A549 (cell line): ENCODE measurements around the gene CAPN2. TPM values are rescaled to one million over a fixed set of nuclear protein-coding genes. Genes with fewer than 3 reads are reported as not detected.

Experiments used
- ATAC-seq, 2 experiments: fragments of 200-7000 bp in 1 of 2; fragments of >200 bp in 1 of 2; cut with Nextera tagmentation in 1 of 2; cut with Tn5 transposase in 1 of 2; 3 replicates each; pipeline versions ENCODE4 v1.8.0 to v1.9.1; 2018 to 2020; ENCODE audit warnings: mild to moderate bottlenecking in 1 of 2, moderate library complexity in 1 of 2
- CTCF ChIA-PET: fragments of 300-600 bp; sonication (Branson Sonifier 250); formaldehyde crosslinking; extraction: SDS; loops from one replicate; lab custom pipeline; 2021; ENCODE audit warnings: antibody characterized with exemption, inconsistent platforms; lab: Yijun Ruan, JAX
- POLR2A ChIA-PET: fragments of 350-600 bp; formaldehyde crosslinking; extraction: SDS; loops from one replicate; lab custom pipeline; 2021; ENCODE audit warnings: antibody characterized with exemption, inconsistent platforms; lab: Yijun Ruan, JAX
- DNase-seq, 2 experiments: peaks; one replicate each; pipeline versions ENCODE4 v3.0.0 to v3.0.0-alpha.2; 2011 to 2016; ENCODE audit warnings: low read depth in 1 of 2, low spot score in 1 of 2
- FAIRE-seq: peaks from 2 replicates; lab custom pipeline; 2011; peaks lifted over from hg19 to GRCh38; lab: Jason Lieb, UNC
- H3K27ac ChIP-seq, 2 experiments: fragments of >200 bp; sonication (Bioruptor Twin); formaldehyde crosslinking; 3 replicates each; pipeline ENCODE4 v1.5.1; 2016 to 2017
- H3K4me1 ChIP-seq: fragments of >200 bp; sonication (Bioruptor Twin); formaldehyde crosslinking; 3 replicates; pipeline ENCODE4 v1.6.1; 2016
- H3K4me2 ChIP-seq: fragments of >200 bp; sonication (Bioruptor Twin); formaldehyde crosslinking; 3 replicates; pipeline ENCODE4 v1.6.1; 2016
- H3K4me3 ChIP-seq: fragments of >200 bp; sonication (Bioruptor Twin); formaldehyde crosslinking; 3 replicates; pipeline ENCODE4 v1.5.1; 2016
- H3K9me3 ChIP-seq: fragments of >200 bp; sonication (Bioruptor Twin); formaldehyde crosslinking; 3 replicates; pipeline ENCODE4 v1.6.1; 2016
- ATOH8 ChIP-seq: fragments of 250-450 bp; sonication (Bioruptor Pico); IDR thresholded peaks from 2 replicates; pipeline ENCODE4 v1.5.0; 2020; ENCODE audit warnings: low read depth, mild to moderate bottlenecking, moderate library complexity
- CBX2 ChIP-seq: fragments of 200-600 bp; sonication (generic); IDR thresholded peaks from 2 replicates; pipeline ENCODE4 v1.6.1; 2016; ENCODE audit warnings: low read depth, mild to moderate bottlenecking, borderline replicate concordance
- CEBPB ChIP-seq, 2 experiments: fragments of >200 bp in 1 of 2; sonication (Bioruptor Twin) in 1 of 2; formaldehyde crosslinking in 1 of 2; IDR thresholded peaks; 2 replicates each; pipeline ENCODE4 v1.6.1; 2012 to 2016
- E2F6 ChIP-seq: IDR thresholded peaks from 2 replicates; pipeline ENCODE4 v1.6.1; 2012; ENCODE audit warnings: low read depth, borderline replicate concordance
- EHMT2 ChIP-seq: fragments of 200-600 bp; sonication (generic); IDR thresholded peaks from 2 replicates; pipeline ENCODE4 v1.6.1; 2016; ENCODE audit warnings: antibody characterized with exemption, low read depth, mild to moderate bottlenecking, moderate library complexity
- ESRRA ChIP-seq: fragments of 150-350 bp; IDR thresholded peaks from 2 replicates; pipeline ENCODE4 v1.6.1; 2014; ENCODE audit warnings: mild to moderate bottlenecking, low read length, borderline replicate concordance
- FOSL2 ChIP-seq, 2 experiments: fragments of 450-650 bp in 1 of 2; fragments of >200 bp in 1 of 2; sonication (Bioruptor Twin) in 1 of 2; formaldehyde crosslinking; IDR thresholded peaks; 2 replicates each; pipeline versions ENCODE4 v1.5.0 to v1.6.1; 2016 to 2020; ENCODE audit warnings: mild to moderate bottlenecking in 1 of 2, moderate library complexity in 1 of 2
- JUN ChIP-seq, 2 experiments: fragments of >200 bp; sonication (Bioruptor Twin); formaldehyde crosslinking; IDR thresholded peaks; 2 replicates in 1 of 2; 3 replicates in 1 of 2; pipeline ENCODE4 v1.6.1; 2016 to 2017
- KDM5A ChIP-seq: fragments of 200-600 bp; sonication (generic); IDR thresholded peaks from 2 replicates; pipeline ENCODE4 v1.6.1; 2016; ENCODE audit warnings: antibody characterized with exemption, mild to moderate bottlenecking
- MAZ ChIP-seq: fragments of 150-350 bp; IDR thresholded peaks from 2 replicates; pipeline ENCODE4 v1.6.1; 2014; ENCODE audit warnings: antibody characterized with exemption, low read depth, low read length, borderline replicate concordance
- NFE2L2 ChIP-seq: fragments of 150-350 bp; conservative IDR thresholded peaks from 2 replicates; pipeline ENCODE4 v1.6.1; 2014; ENCODE audit warnings: low read length
- NR3C1 ChIP-seq: fragments of >200 bp; sonication (Bioruptor Twin); formaldehyde crosslinking; IDR thresholded peaks from 3 replicates; pipeline ENCODE4 v1.6.1; 2017
- PHF8 ChIP-seq: fragments of 200-600 bp; sonication (generic); IDR thresholded peaks from 2 replicates; pipeline ENCODE4 v1.6.1; 2016; ENCODE audit warnings: low read depth, mild to moderate bottlenecking, antibody characterized with exemption, moderate library complexity, borderline replicate concordance
- RARB ChIP-seq: fragments of 250-450 bp; sonication (Bioruptor Pico); IDR thresholded peaks from 2 replicates; pipeline ENCODE4 v1.8.0; 2021; ENCODE audit warnings: mild to moderate bottlenecking, moderate library complexity
- RCOR1 ChIP-seq: fragments of 150-350 bp; IDR thresholded peaks from 2 replicates; pipeline ENCODE4 v1.6.1; 2014; ENCODE audit warnings: antibody characterized with exemption, low read length, low read depth
- RFX5 ChIP-seq: fragments of 450-650 bp; IDR thresholded peaks from 2 replicates; pipeline ENCODE4 v1.7.1; 2014; ENCODE audit warnings: antibody characterized with exemption, mild to moderate bottlenecking, moderate library complexity
- RNF2 ChIP-seq: fragments of 200-600 bp; sonication (generic); IDR thresholded peaks from 2 replicates; pipeline ENCODE4 v1.6.1; 2016; ENCODE audit warnings: low read depth, mild to moderate bottlenecking, antibody characterized with exemption, moderate library complexity, borderline replicate concordance
- SREBF2 ChIP-seq: fragments of 450-650 bp; IDR thresholded peaks from 2 replicates; pipeline ENCODE4 v1.6.1; 2014; ENCODE audit warnings: mild to moderate bottlenecking, moderate library complexity
- TFCP2L1 ChIP-seq: fragments of 250-450 bp; sonication (Bioruptor Pico); IDR thresholded peaks from 2 replicates; pipeline ENCODE4 v1.5.0; 2021; ENCODE audit warnings: mild to moderate bottlenecking
- USF2 ChIP-seq: fragments of 450-650 bp; IDR thresholded peaks from 2 replicates; pipeline ENCODE4 v1.6.1; 2014; ENCODE audit warnings: antibody characterized with exemption
- WGBS: methylation state at CpG from one replicate; pipeline ENCODE4 v1.1.6; 2017; ENCODE audit errors: missing lambda C conversion rate; 5-methylcytosine and 5-hydroxymethylcytosine counted together
- polyA plus RNA-seq, 4 experiments: library from polyadenylated mRNA; depleted of rRNA in 3 of 4; stranded (reverse); fragments of >200 nt; fragmentation: RNase III in 1 of 4; extraction: RNeasy Plus Mini Kit Qiagen cat#74134 plus additional on column Dnase treatment in 1 of 4; gene quantifications; 2 replicates in 3 of 4; 3 replicates in 1 of 4; pipeline ENCODE4 v1.2.3, GENCODE V29; 2011 to 2017
- TF ChIP-seq, protein P1 (sequence below): IDR thresholded peaks from 2 replicates; pipeline ENCODE4 v1.6.1; 2012

Gene CAPN2
- polyA plus RNA-seq, 2 of the 4 experiments (the other 2 are of a cell fraction): 199 to 300 TPM

DNA sequence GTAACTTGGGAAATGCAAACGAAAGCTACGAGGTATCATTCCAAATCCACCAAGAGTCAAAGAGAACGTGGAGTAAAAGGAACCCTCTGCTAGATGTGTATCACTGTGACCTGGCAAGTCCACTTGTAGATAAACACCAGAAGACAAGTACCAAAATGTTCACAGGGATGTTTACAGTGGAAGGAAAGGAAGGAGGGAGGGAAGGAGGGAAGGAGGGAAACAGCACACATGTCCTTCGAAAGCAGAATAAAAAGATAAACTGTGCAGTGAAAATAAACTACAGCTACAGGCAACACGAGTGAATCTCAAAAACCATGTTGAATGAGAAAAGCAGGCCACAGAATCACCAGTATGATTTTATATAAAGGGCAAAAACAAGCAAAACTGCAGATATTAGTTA, 73.5 kb downstream of the CAPN2 start:
- no peak for ATAC-seq
- no peaks in the 10 kb centered on the region for H3K9me3 ChIP-seq
- WGBS: 84% methylated on average over 5 of the region's 5 CpGs
- no peaks in the 10 kb centered on the region for H3K4me1 ChIP-seq
- ChIA-PET CTCF (interaction anchor here (1.6 kb wide), 1 partner anchor 43 kb away, joined by 3 read pairs; no protein-coding TSS in a partner anchor), POLR2A (no interaction called here)
- no peak for TF ChIP-seq JUN (IDR thresholded peaks at IDR 0.05)
- no peak for TF ChIP-seq FOSL2 (IDR thresholded peaks at IDR 0.05)
- TF ChIP-seq FOSL2 (CRISPR knock-in tag; IDR thresholded peaks at IDR 0.05): no peak
- TF ChIP-seq EHMT2: no peak
- no peak for TF ChIP-seq TFCP2L1 (CRISPR knock-in tag)
- TF ChIP-seq RCOR1: no peak
- no peak for TF ChIP-seq RARB
- TF ChIP-seq SREBF2: no peak
- no peak for TF ChIP-seq ESRRA
- TF ChIP-seq, protein P1, sequence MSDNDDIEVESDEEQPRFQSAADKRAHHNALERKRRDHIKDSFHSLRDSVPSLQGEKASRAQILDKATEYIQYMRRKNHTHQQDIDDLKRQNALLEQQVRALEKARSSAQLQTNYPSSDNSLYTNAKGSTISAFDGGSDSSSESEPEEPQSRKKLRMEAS: no peak
- no peak for TF ChIP-seq RNF2
- TF ChIP-seq USF2: no peak
- no peak for TF ChIP-seq CEBPB (IDR thresholded peaks at IDR 0.05)
- no peak for TF ChIP-seq NR3C1
- no peak for TF ChIP-seq KDM5A
- no peak for TF ChIP-seq ATOH8 (CRISPR knock-in tag)
- H3K4me3 ChIP-seq: no peak overlapping the region
- DNase-seq: no peak
- H3K27ac ChIP-seq: no peak overlapping the region
- FAIRE-seq: no peak
- no peak overlapping the region for H3K4me2 ChIP-seq

DNA sequence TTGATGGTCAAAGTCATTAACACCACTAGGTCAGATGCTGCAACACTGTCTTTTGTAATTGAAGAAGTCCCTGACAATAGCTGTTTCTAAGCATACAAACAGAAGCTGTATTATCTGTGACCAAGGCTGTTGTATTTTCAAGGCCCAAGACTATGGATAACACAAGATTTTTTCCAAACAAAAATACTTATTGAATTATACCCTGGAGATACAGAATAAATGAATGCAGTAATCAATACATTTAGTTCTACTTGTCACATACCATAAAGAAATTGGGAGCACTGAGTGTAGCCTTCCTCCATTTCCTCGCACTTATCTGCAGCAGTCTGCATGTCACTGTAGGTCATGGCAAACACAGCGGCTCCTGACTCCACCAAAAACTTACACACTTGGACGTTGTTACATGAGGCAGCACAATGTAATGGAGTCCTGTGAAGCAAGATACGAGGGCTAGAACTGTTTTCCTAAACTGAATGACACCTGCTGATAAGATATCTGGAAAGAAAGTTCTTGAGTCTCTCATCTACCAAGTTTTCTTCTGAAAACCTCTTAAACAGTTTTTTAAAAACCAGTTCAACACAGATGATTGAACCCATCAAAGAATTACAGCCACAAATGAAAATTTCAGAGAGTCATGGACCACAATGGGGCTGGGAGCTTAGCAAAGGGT, 76.5 kb downstream of the CAPN2 start:
- Histone ChIP-seq H3K4me3 (no peak overlapping the region), H3K4me1 (no peaks in the 10 kb centered on the region), H3K9me3 (no peaks in the 10 kb centered on the region), H3K4me2 (no peak overlapping the region), H3K27ac (no peak overlapping the region)
- TF ChIP-seq, protein P1: no peak
- ChIA-PET CTCF (no interaction called here), POLR2A (no interaction called here)
- DNase-seq: no peak
- 83% methylated on average over 4 of the region's 4 CpGs for WGBS
- ATAC-seq: no peak
- no peak for FAIRE-seq

DNA sequence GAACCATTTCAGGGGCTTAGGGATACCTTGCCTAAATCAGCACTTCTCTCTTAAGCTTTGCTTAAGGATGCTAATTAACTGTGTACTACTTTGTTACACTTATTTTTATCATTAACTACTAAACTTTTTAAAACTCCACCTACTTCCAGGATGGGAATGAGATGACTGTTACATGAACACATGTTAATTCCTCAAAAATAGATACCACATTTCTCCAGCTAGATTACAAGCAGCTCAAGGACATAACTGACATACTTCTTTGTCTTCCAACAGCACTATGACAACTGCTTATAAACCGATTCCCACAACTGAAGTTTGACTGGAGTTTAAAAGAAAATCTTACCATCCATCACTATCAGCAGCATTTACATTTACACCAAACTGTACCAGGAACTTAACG, 79.7 kb downstream of the CAPN2 start:
- ATAC-seq: no peak
- Histone ChIP-seq H3K4me3 (no peak overlapping the region), H3K27ac (no peak overlapping the region), H3K4me2 (no peak overlapping the region), H3K9me3 (no peaks in the 10 kb centered on the region), H3K4me1 (no peaks in the 10 kb centered on the region)
- WGBS: 86% methylated on average over 2 of the region's 2 CpGs
- ChIA-PET POLR2A (no interaction called here), CTCF (interaction anchor here (0.6 kb wide), 1 partner anchor 38 kb away, joined by 3 read pairs; no protein-coding TSS in a partner anchor)
- no peak for TF ChIP-seq RARB
- no peak for TF ChIP-seq SREBF2
- no peak for TF ChIP-seq MAZ
- no peak for TF ChIP-seq CBX2
- TF ChIP-seq E2F6: no peak
- no peak for TF ChIP-seq PHF8
- TF ChIP-seq NFE2L2: no peak
- TF ChIP-seq RFX5: no peak
- FAIRE-seq: no peak
- DNase-seq: no peak
